HG02884 (cell line): ENCODE measurements around the gene ARL15.

ENCODE experiments used
- ATAC-seq: cut with Tn5 transposase; IDR thresholded peaks from one replicate; pipeline ENCODE4 v1.9.1; 2021; ENCODE audit warnings: mild to moderate bottlenecking, moderate library complexity; ENCODE audit not compliant: unreplicated experiment

ARL15 gene

DNA sequence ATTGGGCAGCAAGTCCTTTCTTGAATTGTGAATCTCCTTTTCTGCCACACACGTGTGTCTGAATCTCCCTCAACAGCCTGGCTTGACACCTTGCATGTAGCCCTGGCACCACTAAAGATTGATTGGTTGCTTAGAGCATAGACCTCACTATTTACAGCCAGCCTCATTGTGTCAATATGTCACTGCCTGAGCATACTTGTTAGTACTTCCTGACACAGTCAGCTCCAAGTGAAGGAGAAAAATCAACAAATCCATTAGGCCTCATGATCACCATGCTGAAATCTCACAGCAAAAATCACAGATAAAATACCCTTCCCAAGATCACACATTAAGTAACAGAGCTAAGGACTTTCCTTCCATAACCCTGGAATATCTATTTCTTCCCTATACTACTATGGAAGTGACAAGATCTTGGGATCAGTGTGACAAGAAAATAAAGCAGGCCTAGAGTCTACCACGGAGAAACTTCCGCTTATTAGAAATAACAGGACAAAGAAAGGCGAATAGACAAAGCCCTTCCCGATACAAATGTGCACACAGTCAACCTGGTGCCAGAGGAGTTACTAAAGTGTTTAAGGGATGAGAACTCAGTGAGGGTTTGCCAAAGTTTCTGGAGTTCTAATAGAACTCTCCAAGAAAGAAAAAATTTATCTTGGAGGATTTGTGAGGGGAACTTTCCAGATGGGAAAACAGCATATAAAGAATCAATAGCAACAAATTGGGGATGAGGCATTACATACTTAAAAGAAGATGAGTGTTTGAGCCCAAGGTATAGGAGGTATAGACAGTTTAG, 5.6 kb upstream of the ARL15 start:
- no peak for ATAC-seq

DNA sequence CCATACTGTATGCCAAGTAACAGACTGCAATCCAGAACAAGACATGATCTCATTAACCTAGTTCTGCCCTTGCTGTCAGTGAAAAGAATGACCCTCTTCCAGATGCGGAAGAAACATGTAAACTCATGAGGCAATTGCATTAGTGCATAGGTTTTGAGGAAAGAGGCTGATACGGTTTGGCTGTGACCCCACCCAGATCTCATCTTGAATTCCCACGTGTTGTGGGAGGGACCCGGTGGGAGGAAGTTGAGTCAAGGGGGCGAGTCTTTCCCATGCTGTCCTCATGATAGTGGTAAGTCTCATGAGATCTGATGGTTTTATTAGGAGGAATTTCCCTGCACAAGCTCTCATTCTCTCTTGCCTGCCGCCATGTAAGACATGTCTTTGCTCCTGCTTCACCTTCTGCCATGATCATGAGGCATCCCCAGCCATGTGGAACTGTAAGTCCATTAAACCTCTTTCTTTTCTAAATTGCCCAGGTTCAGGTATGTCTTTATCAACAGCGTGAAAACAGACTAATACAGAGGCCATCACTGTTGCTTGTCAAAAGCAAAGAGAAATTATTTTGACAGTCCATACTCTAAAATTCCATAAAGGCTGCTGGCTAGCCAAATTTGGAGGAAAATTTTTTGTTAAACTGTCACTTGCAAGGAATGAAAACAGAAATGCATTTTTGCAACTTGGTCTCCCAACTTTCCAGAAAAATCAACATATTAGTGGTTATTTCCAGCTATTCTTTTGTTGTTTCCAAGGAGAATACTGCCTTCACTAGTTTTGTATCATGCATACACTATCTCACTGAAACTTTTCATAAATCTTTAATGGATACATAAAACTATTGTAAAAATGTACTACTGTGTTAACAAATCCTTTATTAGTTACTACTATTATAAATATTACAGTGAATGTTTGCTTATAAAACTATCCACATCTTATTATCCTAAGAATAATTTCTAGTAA, 3.2 kb upstream of the ARL15 start:
- no peak for ATAC-seq

DNA sequence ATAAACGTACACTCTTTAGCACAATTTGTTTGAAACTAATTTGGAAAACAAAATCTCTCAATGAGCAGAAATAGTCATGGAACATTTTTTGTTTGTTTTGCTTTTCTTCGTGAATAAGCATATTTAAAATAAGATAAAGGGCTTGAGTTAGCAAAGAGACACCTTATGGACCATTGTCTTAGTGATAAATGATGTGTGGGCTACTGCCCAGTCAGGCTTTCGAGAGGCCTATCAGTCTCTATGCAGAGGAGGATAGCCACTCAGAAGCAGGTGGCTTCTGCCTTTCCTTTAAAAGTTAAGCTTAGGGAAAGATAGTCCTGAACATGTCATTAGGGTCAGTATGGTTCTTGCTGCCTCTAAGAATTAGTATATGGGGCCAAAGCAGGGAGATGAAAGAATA, 2.1 kb upstream of the ARL15 start:
- no peak for ATAC-seq

DNA sequence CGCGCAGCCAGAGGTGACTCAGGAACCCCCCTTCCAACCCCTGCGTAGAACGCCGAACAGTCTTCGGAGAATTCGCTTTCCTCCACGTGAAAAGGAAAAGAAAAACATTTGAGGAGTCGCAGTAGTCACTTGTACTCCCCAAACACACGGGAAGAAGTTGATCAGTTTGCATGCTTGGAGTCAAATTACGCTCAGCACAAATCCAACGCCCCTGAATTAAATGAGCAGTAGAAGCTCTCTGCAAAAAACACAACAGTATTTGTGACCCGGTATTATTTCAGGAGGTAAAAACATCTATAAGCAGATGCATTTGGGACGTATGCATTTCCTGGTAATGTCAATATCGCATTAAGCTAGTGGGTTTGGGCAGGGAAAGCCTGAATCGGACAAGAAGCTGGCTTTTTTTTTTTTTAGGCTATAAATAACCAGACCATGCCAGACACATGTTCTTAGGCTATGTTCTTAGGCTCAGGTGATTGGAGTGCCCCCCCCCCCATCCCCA, 854 bp upstream of the ARL15 start:
- no peak for ATAC-seq

DNA sequence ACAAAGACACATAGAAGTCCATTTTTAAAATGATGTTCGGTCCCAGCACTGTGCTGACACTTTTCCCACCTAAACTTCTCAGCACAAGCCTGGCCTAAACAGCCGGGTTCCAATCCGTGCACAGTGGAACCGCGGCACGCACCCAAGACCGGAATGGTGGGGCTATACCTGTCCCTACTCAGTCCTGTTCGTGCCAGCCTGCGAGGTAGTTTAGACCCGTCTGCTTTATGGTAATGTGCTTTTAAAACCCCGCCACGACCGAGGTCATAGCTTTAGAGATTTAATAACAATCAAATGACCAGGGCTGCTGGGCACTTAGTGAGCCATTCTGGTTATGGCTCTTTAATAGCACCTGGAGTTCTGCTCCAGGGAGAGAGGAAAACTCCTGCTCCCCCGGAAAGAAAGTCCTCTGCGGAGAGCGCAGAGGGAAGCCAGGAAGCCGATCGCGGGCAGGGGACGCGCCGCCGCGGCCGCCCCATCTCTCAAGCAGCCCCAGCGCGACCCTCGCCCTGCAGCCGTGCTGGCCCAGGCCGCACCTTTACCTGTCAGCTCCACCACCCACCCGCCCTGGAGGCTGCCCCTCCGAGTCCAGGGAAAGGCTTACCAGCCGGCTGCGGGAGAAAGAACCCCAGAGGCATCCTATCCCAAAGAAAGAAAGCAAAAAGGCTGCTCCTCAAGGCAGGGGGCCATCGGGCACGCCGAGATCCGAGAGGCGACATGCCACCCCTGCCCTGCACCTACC, 511 bp downstream of the ARL15 start:
- peak; percentile 22 for ATAC-seq

DNA sequence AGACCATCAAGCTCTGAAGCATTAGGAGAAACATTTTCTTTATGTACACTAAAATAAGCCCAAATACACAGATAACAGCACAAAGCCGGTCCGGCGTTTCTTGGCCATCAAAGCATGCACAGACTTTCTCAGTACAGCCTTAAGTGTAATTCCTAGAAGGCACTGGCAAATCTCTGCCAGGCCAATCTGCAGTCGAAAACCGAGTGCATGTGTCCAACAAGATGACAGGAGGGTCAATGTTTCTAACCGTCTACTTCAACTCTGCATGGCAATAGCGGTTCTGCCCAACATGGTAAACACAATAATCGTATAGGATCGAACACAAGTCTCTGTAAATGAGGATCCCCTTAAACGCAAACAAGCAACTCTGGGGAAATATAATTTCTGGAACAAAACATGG, 1.1 kb downstream of the ARL15 start:
- no peak for ATAC-seq

DNA sequence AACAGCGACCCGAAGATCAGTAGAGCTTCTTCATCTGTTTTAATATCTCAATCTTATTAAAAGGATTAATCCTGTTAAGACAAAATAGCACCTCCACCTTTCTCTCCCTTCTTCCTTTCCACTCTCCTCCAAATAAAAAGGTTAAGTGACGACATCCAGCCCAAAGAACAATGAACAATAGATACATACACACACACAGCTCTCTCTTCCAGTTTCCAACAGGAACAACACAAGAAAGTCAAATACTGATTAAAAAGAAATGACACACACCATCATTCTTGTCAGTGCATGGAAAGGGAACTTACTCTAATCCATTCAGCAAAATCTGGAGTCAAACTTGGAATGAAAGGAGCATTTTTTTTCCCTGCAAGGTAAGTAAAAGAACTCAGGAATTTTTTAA, 2.8 kb downstream of the ARL15 start:
- ATAC-seq: no peak

DNA sequence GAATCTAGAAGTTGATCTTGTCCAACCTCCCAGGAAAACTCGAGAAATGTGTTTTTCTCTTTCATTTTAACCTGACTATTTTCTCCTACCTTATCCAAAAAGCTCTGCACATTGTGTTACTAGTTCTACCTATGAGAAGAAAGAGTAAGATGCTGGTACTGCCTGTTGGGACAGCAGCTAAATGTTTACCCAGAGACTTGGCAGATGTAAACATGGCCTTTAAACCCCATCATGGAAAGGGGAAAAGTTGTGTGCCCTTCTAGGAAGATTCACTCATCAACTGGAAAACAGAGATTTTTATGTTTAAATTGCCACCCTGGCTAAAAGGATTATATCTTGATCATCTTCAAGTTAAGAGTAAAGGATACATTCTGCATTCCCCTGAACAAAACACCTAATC, 3.5 kb downstream of the ARL15 start:
- no peak for ATAC-seq

DNA sequence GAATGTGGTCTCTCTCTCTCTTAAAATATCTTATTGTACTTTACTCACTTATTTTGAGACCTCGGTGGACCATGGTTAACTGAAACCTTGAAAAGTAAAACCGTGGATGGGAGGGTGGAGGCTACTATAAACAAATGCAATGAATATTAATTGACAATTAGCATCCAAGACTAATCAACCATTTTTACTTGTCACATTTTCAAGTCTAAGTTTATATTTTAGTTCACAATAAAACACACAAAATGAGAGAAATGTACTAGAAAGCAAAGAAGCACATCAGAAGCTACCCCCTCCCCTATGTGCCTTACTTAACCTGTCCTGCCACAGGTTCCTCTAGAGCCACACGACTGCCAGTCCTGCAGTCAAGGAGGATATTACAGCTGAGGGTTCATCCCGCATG, 4.6 kb downstream of the ARL15 start:
- no peak for ATAC-seq

DNA sequence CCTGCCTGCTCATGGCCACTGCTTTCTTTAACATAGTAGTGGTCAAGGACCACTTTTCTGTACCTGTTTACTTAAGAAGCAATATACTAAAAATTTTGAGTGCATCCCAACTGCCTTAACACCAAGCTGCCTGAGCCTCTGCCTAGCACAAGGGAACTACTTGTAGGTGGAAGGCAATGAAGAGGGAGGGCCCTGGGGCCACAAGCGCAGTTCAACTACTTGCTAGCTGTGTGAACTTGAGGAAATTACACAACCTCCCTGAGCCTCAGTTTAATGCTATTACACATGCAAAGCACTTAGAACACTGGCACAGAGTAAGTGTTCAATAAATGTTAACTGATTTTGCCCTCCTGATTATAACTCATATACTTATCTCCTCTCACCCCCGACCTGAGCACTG, 6.3 kb downstream of the ARL15 start:
- ATAC-seq: no peak

DNA sequence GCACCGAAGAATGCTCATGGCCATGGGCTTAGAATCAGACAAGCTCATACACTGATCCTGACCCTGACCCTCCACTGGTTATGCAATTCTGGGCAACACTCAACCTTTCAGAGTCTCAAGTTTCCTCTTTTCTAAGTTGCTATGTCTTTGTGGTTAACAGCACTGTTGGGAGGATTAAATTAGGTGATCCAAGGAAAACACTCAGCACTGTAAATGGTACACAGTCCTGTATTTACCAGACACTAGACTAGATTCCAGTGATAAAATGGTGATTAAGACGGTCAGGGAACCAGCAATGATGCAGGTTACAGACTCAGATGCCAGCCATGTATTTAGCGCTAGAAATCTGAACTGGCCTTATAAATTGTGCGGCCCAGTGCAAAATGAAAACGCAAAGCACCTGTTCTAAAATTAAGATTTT, 8.1 kb downstream of the ARL15 start:
- no peak for ATAC-seq

DNA sequence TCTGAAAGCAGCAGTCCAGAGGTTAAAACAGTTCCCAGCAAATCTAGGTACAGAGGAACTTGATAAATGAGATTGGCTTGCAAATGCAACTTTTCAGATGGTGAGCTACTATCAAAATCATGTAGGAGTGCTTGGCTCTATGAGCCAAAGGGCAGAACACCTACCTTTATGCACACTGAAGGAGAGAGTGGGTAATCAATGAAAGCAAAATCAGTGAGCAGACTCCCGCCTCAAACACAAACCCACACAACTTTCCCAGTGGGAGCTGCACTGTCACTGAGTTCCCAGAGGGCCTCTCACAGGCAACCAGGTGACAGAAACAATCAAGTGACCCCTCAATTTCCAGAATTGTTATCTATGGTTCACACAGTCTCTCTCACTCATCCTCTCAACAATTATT, 8.5 kb downstream of the ARL15 start:
- no peak for ATAC-seq

DNA sequence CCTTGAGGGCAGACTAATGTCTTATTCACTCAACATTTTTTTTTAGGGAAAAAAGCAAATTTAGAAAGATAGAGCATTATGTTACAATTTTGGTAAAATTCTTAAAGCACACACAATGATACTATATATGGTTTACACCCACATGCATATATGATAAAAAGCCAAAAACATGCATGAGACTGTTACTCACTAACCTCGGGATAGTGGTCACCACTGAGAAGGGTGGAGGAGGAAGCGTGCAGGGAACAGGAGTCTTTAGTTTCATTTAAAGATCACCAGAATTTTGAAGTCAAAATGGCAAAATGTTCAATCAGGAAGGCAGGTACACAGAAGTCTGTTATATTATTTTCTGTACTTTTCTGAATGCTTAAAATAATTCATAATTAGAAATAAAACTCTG, 9.2 kb downstream of the ARL15 start:
- ATAC-seq: no peak

DNA sequence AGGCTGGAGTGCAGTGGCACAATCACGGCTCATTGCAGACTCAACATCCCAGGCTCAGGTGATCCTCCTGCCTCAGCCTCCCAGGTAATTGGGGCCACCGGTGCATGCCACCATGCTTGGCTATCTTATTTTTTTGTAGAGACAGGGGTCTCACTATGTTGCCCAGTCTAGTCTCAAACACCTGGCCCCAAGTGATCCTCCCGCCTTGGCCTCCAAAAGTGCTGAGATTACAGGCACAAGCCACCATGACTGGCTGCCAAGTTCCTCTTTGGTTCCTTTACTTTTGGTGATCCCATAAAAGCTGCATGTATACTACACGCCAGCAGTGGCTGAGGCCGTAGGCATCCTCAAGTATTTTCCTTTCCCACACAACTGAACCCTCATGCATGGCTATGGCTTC, 11.4 kb downstream of the ARL15 start:
- no peak for ATAC-seq

DNA sequence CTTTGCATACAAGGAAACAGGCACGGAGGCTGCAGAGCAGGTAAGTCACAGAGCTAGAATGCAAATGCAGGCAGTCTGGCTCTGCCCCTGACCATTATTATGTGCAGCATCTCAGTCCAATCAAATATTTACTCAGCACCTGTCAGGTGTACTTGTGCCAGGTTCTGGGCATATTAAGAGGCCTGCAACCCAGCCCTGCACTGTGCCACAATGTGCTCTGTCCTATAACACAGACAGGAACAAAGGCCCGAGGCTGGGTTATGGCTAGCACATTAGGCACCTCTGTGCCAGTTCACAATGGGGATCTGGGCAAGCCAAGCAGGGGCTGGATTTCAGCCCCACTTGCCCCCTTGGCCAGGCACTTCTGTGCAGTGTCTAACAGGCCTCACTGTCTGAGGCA, 14.0 kb downstream of the ARL15 start:
- no peak for ATAC-seq

DNA sequence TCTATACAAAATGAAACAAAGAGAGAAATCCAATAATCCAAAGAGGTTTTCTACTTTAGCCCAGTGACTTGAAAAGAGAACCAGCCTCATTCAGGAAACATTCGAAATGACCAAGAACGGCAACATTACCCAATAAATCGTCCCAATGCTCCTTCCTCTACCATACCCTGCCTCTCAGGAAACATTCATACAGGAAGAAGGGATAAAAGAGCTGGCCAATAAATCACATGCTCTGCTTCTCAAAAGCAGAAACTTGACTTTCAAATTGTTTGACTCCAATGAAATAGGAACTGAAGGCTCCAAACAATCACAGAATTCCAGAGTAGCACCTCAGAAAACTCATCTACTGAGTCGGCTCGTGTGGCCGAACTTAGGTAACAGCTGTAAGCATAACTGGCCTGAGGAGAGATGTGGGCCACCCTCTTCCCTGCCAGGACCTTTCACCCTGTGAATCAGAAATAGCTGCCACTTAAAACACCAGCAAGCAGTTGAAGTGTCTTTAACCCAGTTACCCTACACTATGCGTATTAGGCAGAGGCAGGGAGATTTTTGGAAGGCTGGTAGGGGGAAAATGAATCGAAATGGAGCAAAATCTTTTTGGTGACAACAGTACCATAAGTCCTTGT, 14.6 kb downstream of the ARL15 start:
- no peak for ATAC-seq

DNA sequence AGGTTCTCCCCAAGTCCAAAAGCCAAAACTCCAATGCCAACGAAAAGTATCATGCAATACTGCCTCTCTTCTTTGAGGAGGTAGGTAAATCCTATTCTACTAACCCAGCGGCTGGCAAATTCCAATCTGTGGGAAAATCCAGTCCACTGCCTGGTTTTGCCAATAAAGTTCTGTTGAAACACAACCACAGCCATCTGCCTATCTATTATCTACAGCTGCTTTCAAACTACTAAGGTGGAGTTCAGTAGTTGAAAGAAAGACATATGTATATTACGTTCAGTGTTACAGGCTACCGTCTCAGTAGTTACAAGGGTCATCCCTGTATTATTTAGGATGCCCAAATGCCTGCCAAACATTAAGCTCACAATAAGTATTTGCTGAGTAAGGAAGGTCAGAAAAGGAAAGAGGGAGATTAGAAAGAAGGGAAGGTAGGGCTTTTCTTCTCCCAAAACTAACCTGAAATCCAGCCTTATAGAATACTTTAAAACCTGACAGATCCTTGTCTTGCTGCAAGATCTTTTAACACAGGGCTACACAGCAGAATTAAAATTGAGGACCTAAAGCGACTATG, 16.2 kb downstream of the ARL15 start:
- ATAC-seq: no peak

DNA sequence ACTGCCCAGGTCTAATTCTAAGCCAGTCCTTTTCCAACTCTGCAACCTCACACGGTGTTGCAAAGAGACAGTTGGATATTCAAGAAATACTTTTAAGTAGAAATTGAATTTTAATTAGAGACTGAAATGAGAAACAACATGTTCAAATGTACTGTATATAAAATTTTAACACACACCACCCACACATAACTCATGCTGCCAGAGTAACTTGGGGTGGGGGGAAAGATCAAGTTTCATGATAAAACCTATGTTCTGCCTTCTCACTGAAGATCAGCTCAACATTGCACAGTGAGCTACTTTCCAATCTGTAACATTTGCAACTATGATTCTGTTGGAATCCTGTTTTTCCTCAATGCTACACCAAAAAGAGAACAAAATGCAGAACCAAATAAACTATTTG, 17.5 kb downstream of the ARL15 start:
- ATAC-seq: no peak

DNA sequence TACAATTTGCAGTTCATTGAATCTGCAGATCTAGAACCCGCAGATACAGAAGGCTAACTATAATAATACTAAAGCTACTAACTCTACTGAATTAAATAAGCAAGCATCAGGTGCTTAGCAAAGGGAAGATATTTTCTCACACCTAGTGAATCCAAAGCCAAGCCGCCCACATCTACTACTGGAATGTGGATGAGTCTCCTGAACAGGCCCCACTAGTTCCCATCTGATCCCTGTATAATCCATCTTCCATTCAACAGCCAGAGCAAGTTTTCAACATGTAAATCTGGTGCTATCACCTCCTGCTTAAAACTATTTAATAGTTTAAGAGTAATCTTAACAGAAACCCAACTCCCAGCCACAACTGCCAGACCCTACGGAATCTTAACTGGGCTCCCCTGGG, 18.9 kb downstream of the ARL15 start:
- no peak for ATAC-seq

DNA sequence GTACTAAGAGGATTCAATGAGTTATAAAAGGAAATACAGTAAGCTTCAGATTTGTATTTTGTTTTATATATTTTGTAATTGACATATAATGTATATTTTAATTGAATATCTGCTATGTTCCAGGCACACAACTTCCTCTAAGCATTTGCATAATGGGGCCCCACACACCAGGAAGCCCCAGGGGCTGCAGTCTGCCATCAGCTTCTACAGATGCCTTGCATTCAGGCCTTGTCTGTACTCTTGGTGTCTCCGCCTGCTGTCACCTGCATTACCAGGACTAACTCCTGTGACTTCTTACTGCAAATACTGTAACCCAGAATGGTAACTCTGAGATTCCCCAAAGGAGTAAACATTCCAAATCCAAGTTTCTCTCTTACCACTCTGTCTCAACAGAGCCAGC, 20.6 kb downstream of the ARL15 start:
- ATAC-seq: no peak
